ENCODE results near the gene PPFIA1.

Gene PPFIA1

GRCh38 chr11:70343636-70344035 lies 73.1 kb downstream of the PPFIA1 start:
- no peaks in the 10 kb centered on the region for H4K20me1 ChIP-seq (ENCODE audit: low read depth, low read length)
- H3K9me3 ChIP-seq (ENCODE audit: insufficient read depth, low read length) = no peaks in the 10 kb centered on the region
- no peaks in the 10 kb centered on the region for H3F3A ChIP-seq (ENCODE audit: insufficient read depth)
- TF ChIP-seq EZH2phosphoT487 (conservative IDR thresholded peaks at IDR 0.05; ENCODE audit: low read length) (no peak), CTCF (IDR thresholded peaks at IDR 0.05; ENCODE audit: insufficient read depth, low read length, poor library complexity, severe bottlenecking) (no peak)
- no peak overlapping the region for H3K9ac ChIP-seq (ENCODE audit: low read length)
- H2AFZ ChIP-seq (ENCODE audit: low read depth, low read length, severe bottlenecking) = no peak overlapping the region
- H3K9me2 ChIP-seq (replicated peaks; ENCODE audit: insufficient read depth, low read length) = no peaks in the 10 kb centered on the region
- H3K36me3 ChIP-seq (ENCODE audit: low read length) = no peaks in the 10 kb centered on the region; the same call in 1 of the 2 replicates
- H3K79me2 ChIP-seq (ENCODE audit: insufficient read depth, low read length) = no peaks in the 10 kb centered on the region
- H3K27me3 ChIP-seq (ENCODE audit: low read length) = no peaks in the 10 kb centered on the region
- H3K4me3 ChIP-seq (ENCODE audit: insufficient read depth, low read length, poor library complexity, severe bottlenecking) = no peak overlapping the region
- no peak overlapping the region for H3K27ac ChIP-seq (ENCODE audit: low read depth, low read length)
- H3K4me2 ChIP-seq (ENCODE audit: low read depth, low read length, poor library complexity, severe bottlenecking) = no peak overlapping the region

GRCh38 chr11:70348191-70348590 lies 77.7 kb downstream of the PPFIA1 start:
- Histone ChIP-seq H2AFZ (ENCODE audit: low read depth, low read length, severe bottlenecking) (no peak overlapping the region), H4K20me1 (ENCODE audit: low read depth, low read length) (no peaks in the 10 kb centered on the region), H3K9me3 (ENCODE audit: insufficient read depth, low read length) (no peaks in the 10 kb centered on the region), H3K27me3 (ENCODE audit: low read length) (no peaks in the 10 kb centered on the region), H3K4me2 (ENCODE audit: low read depth, low read length, poor library complexity, severe bottlenecking) (no peak overlapping the region), H3K27ac (ENCODE audit: low read depth, low read length) (no peak overlapping the region), H3K9me2 (replicated peaks; ENCODE audit: insufficient read depth, low read length) (no peaks in the 10 kb centered on the region), H3K9ac (ENCODE audit: low read length) (no peak overlapping the region), H3K36me3 (ENCODE audit: low read length) (peaks cover 5% of the 10 kb centered on the region; the same call in 1 of the 2 replicates), H3K4me3 (ENCODE audit: insufficient read depth, low read length, poor library complexity, severe bottlenecking) (no peak overlapping the region), H3F3A (ENCODE audit: insufficient read depth) (no peaks in the 10 kb centered on the region), H3K79me2 (ENCODE audit: insufficient read depth, low read length) (no peaks in the 10 kb centered on the region)
- TF ChIP-seq CTCF (IDR thresholded peaks at IDR 0.05; ENCODE audit: insufficient read depth, low read length, poor library complexity, severe bottlenecking) = no peak
- TF ChIP-seq EZH2phosphoT487 (conservative IDR thresholded peaks at IDR 0.05; ENCODE audit: low read length) = no peak

GRCh38 chr11:70348608-70349007 lies 78.1 kb downstream of the PPFIA1 start:
- Histone ChIP-seq H2AFZ (ENCODE audit: low read depth, low read length, severe bottlenecking) (no peak overlapping the region), H3F3A (ENCODE audit: insufficient read depth) (no peaks in the 10 kb centered on the region)

More at GRCh38 chr11:70348608-70349007, 78.1 kb downstream of the PPFIA1 start:
- no peak for TF ChIP-seq EZH2phosphoT487 (conservative IDR thresholded peaks at IDR 0.05; ENCODE audit: low read length)
- no peak for TF ChIP-seq CTCF (IDR thresholded peaks at IDR 0.05; ENCODE audit: insufficient read depth, low read length, poor library complexity, severe bottlenecking)
- Histone ChIP-seq H3K4me3 (ENCODE audit: insufficient read depth, low read length, poor library complexity, severe bottlenecking) (no peak overlapping the region), H3K27ac (ENCODE audit: low read depth, low read length) (no peak overlapping the region), H3K4me2 (ENCODE audit: low read depth, low read length, poor library complexity, severe bottlenecking) (no peak overlapping the region), H3K9me3 (ENCODE audit: insufficient read depth, low read length) (no peaks in the 10 kb centered on the region), H3K9ac (ENCODE audit: low read length) (no peak overlapping the region), H3K27me3 (ENCODE audit: low read length) (no peaks in the 10 kb centered on the region), H3K79me2 (ENCODE audit: insufficient read depth, low read length) (no peaks in the 10 kb centered on the region), H4K20me1 (ENCODE audit: low read depth, low read length) (no peaks in the 10 kb centered on the region), H3K36me3 (ENCODE audit: low read length) (peaks cover 5% of the 10 kb centered on the region; the same call in 1 of the 2 replicates), H3K9me2 (replicated peaks; ENCODE audit: insufficient read depth, low read length) (no peaks in the 10 kb centered on the region)
